HEK293 (cell line): ENCODE data around the gene PTX4.

Experiments
- CTCF ChIA-PET: fragments of 350-600 bp; formaldehyde crosslinking; extraction: SDS; loops from one replicate; lab custom pipeline; 2021; ENCODE audit warnings: antibody characterized with exemption; lab: Yijun Ruan, JAX
- POLR2A ChIA-PET: fragments of 300-600 bp; formaldehyde crosslinking; extraction: SDS; loops from one replicate; lab custom pipeline; 2020; ENCODE audit warnings: antibody characterized with exemption, inconsistent platforms; lab: Yijun Ruan, JAX
- H3K27ac ChIP-seq: fragments of 200-500 bp; sonication (Bioruptor generic); 2 replicates; pipeline ENCODE4 v1.5.1; 2014; ENCODE audit warnings: low read depth, low read length, control low read depth, inconsistent platforms; ENCODE audit errors: extremely low read depth
- H3K36me3 ChIP-seq, 2 experiments: fragments of 200-500 bp in 1 of 2; sonication (Bioruptor generic) in 1 of 2; 1 replicate in 1 of 2; 2 replicates in 1 of 2; pipeline ENCODE4 v1.5.1; 2014 to 2017; ENCODE audit warnings: inconsistent platforms in 2 of 2, low read length in 2 of 2; ENCODE audit not compliant: control insufficient read depth in 2 of 2, insufficient read depth in 1 of 2
- H3K4me1 ChIP-seq: fragments of 200-500 bp; sonication (Bioruptor generic); 2 replicates; pipeline ENCODE4 v1.5.1; 2014; ENCODE audit warnings: mild to moderate bottlenecking, low read length, inconsistent platforms; ENCODE audit not compliant: control insufficient read depth, insufficient read depth
- H3K4me3 ChIP-seq: 2 replicates; pipeline ENCODE4 v1.5.1; 2011; ENCODE audit warnings: low read depth, mild to moderate bottlenecking, control low read depth, low read length, moderate library complexity
- H3K9me3 ChIP-seq: fragments of 200-500 bp; sonication (Bioruptor generic); 2 replicates; pipeline ENCODE4 v1.5.1; 2014; ENCODE audit warnings: low read depth, low read length, inconsistent platforms; ENCODE audit not compliant: control insufficient read depth, insufficient read depth
- GLI2 ChIP-seq: fragments of 450-650 bp; formaldehyde crosslinking; IDR thresholded peaks from 2 replicates; pipeline ENCODE4; 2017; ENCODE audit warnings: missing biosample characterization, missing genetic modification characterization, low read depth, borderline replicate concordance
- KLF1 ChIP-seq: fragments of 450-650 bp; formaldehyde crosslinking; IDR thresholded peaks from 2 replicates; pipeline ENCODE4 v1.5.1; 2016; ENCODE audit warnings: missing biosample characterization, missing genetic modification characterization
- KLF9 ChIP-seq: fragments of 450-650 bp; formaldehyde crosslinking; IDR thresholded peaks from 2 replicates; pipeline ENCODE4 v1.5.1; 2016; ENCODE audit warnings: missing biosample characterization, missing genetic modification characterization, low read depth
- SETDB1 ChIP-seq: IDR thresholded peaks from one replicate; pipeline ENCODE4 v1.6.1; 2017; ENCODE audit warnings: mild to moderate bottlenecking, low read length, moderate library complexity, mixed read lengths; ENCODE audit not compliant: insufficient read length
- ZBTB1 ChIP-seq: fragments of 450-650 bp; formaldehyde crosslinking; IDR thresholded peaks from 2 replicates; pipeline ENCODE4 v1.5.1; 2016; ENCODE audit warnings: missing biosample characterization, missing genetic modification characterization
- ZNF16 ChIP-seq: fragments of 450-650 bp; formaldehyde crosslinking; IDR thresholded peaks from 2 replicates; pipeline ENCODE4 v1.5.1; 2016; ENCODE audit warnings: low read depth, missing biosample characterization, missing genetic modification characterization
- ZNF202 ChIP-seq: fragments of 450-650 bp; formaldehyde crosslinking; IDR thresholded peaks from 2 replicates; pipeline ENCODE4 v1.5.1; 2016; ENCODE audit warnings: missing biosample characterization, missing genetic modification characterization, borderline replicate concordance
- ZNF221 ChIP-seq: fragments of 450-650 bp; formaldehyde crosslinking; IDR thresholded peaks from 2 replicates; pipeline ENCODE4 v1.5.1; 2017; ENCODE audit warnings: missing biosample characterization, missing genetic modification characterization, borderline replicate concordance
- ZNF26 ChIP-seq: fragments of 450-650 bp; formaldehyde crosslinking; IDR thresholded peaks from 2 replicates; pipeline ENCODE4 v1.5.1; 2016; ENCODE audit warnings: missing biosample characterization, missing genetic modification characterization
- ZNF266 ChIP-seq: fragments of 450-650 bp; formaldehyde crosslinking; IDR thresholded peaks from 2 replicates; pipeline ENCODE4 v1.5.1; 2016; ENCODE audit warnings: missing biosample characterization, missing genetic modification characterization, low read depth
- ZNF311 ChIP-seq: fragments of 450-650 bp; formaldehyde crosslinking; IDR thresholded peaks from 2 replicates; pipeline ENCODE4 v1.5.1; 2017; ENCODE audit warnings: missing biosample characterization, missing genetic modification characterization, borderline replicate concordance
- ZNF362 ChIP-seq: fragments of 450-650 bp; formaldehyde crosslinking; IDR thresholded peaks from 2 replicates; pipeline ENCODE4 v1.5.1; 2016; ENCODE audit warnings: missing biosample characterization, missing genetic modification characterization
- ZNF488 ChIP-seq: fragments of 450-650 bp; formaldehyde crosslinking; IDR thresholded peaks from 2 replicates; pipeline ENCODE4 v1.5.1; 2016; ENCODE audit warnings: missing biosample characterization, missing genetic modification characterization
- ZNF521 ChIP-seq: fragments of 450-650 bp; formaldehyde crosslinking; IDR thresholded peaks from 2 replicates; pipeline ENCODE4 v1.5.1; 2017; ENCODE audit warnings: missing biosample characterization, mild to moderate bottlenecking, missing genetic modification characterization
- ZNF626 ChIP-seq: fragments of 450-650 bp; sonication (Bioruptor Pico); formaldehyde crosslinking; IDR thresholded peaks from 2 replicates; pipeline ENCODE4 v1.5.1; 2018; ENCODE audit warnings: missing biosample characterization, missing genetic modification characterization, inconsistent platforms
- ZNF654 ChIP-seq: fragments of 450-650 bp; formaldehyde crosslinking; IDR thresholded peaks from 2 replicates; pipeline ENCODE4 v1.5.1; 2016; ENCODE audit warnings: low read depth, missing biosample characterization, missing genetic modification characterization
- ZNF670 ChIP-seq: fragments of 450-650 bp; formaldehyde crosslinking; IDR thresholded peaks from 2 replicates; pipeline ENCODE4 v1.5.1; 2016; ENCODE audit warnings: missing biosample characterization, missing genetic modification characterization, low read depth
- ZNF785 ChIP-seq: fragments of 450-650 bp; formaldehyde crosslinking; IDR thresholded peaks from 2 replicates; pipeline ENCODE4 v1.5.1; 2016; ENCODE audit warnings: missing biosample characterization, missing genetic modification characterization
- TF ChIP-seq, protein P1 (sequence below): fragments of 450-650 bp; formaldehyde crosslinking; conservative IDR thresholded peaks from 2 replicates; pipeline ENCODE4 v1.5.1; 2016; ENCODE audit warnings: low read depth, missing biosample characterization, missing genetic modification characterization
- TF ChIP-seq, protein P2 (sequence below): fragments of 450-650 bp; formaldehyde crosslinking; IDR thresholded peaks from 2 replicates; pipeline ENCODE4 v1.5.1; 2016; ENCODE audit warnings: missing biosample characterization, missing genetic modification characterization
- TF ChIP-seq, protein P3 (sequence below): fragments of 450-650 bp; formaldehyde crosslinking; IDR thresholded peaks from 2 replicates; pipeline ENCODE4 v1.5.1; 2016; ENCODE audit warnings: missing biosample characterization, missing genetic modification characterization
- TF ChIP-seq, protein P4 (sequence below): fragments of 450-650 bp; formaldehyde crosslinking; IDR thresholded peaks from 2 replicates; pipeline ENCODE4 v1.5.1; 2016; ENCODE audit warnings: missing biosample characterization, missing genetic modification characterization, borderline replicate concordance

PTX4 gene

GRCh38 chr16:1512774-1513173 is 24.0 kb upstream of the PTX4 start (continued):
- TF ChIP-seq, protein P1, sequence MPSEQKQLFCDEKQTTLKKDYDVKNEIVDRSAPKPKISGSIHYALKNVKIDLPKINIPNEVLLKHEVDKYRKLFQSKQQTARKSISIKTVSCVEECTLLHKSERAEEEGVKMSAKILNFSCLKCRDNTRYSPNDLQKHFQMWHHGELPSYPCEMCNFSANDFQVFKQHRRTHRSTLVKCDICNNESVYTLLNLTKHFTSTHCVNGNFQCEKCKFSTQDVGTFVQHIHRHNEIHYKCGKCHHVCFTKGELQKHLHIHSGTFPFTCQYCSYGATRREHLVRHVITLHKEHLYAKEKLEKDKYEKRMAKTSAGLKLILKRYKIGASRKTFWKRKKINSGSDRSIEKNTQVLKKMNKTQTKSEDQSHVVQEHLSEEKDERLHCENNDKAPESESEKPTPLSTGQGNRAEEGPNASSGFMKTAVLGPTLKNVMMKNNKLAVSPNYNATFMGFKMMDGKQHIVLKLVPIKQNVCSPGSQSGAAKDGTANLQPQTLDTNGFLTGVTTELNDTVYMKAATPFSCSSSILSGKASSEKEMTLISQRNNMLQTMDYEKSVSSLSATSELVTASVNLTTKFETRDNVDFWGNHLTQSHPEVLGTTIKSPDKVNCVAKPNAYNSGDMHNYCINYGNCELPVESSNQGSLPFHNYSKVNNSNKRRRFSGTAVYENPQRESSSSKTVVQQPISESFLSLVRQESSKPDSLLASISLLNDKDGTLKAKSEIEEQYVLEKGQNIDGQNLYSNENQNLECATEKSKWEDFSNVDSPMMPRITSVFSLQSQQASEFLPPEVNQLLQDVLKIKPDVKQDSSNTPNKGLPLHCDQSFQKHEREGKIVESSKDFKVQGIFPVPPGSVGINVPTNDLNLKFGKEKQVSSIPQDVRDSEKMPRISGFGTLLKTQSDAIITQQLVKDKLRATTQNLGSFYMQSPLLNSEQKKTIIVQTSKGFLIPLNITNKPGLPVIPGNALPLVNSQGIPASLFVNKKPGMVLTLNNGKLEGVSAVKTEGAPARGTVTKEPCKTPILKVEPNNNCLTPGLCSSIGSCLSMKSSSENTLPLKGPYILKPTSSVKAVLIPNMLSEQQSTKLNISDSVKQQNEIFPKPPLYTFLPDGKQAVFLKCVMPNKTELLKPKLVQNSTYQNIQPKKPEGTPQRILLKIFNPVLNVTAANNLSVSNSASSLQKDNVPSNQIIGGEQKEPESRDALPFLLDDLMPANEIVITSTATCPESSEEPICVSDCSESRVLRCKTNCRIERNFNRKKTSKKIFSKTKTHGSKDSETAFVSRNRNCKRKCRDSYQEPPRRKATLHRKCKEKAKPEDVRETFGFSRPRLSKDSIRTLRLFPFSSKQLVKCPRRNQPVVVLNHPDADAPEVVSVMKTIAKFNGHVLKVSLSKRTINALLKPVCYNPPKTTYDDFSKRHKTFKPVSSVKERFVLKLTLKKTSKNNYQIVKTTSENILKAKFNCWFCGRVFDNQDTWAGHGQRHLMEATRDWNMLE: no peak
- TF ChIP-seq, protein P2, sequence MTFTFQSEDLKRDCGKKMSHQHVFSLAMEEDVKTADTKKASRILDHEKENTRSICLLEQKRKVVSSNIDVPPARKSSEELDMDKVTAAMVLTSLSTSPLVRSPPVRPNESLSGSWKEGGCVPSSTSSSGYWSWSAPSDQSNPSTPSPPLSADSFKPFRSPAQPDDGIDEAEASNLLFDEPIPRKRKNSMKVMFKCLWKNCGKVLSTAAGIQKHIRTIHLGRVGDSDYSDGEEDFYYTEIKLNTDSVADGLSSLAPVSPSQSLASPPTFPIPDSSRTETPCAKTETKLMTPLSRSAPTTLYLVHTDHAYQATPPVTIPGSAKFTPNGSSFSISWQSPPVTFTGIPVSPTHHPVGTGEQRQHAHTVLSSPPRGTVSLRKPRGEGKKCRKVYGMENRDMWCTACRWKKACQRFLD: no peak
- TF ChIP-seq ZNF362 (tag by site-specific recombination) (no peak), KLF9 (tag by site-specific recombination) (no peak), ZNF266 (tag by site-specific recombination) (no peak)

GRCh38 chr16:1511662-1512569 is 23.2 kb upstream of the PTX4 start:
- H3K4me1 ChIP-seq: no peaks in the 10 kb centered on the region
- CTCF ChIA-PET: interaction anchor here (0.6 kb wide), 1 partner anchor 38 kb away, joined by 6 read pairs; no protein-coding TSS in a partner anchor
- POLR2A ChIA-PET: interaction anchor here (0.5 to 1.4 kb wide), 5 partner anchors 10 to 98 kb away, joined by 3 to 7 read pairs (median 3); no protein-coding TSS in a partner anchor
- peaks cover 0 to 38% of the 10 kb centered on the region in 2 experiments; a peak in 2 of 3 replicates for H3K36me3 ChIP-seq
- H3K4me3 ChIP-seq: no peak overlapping the region
- H3K27ac ChIP-seq: no peak overlapping the region
- H3K9me3 ChIP-seq: no peaks in the 10 kb centered on the region
- TF ChIP-seq KLF1 (no peak), ZNF521 (no peak), GLI2 (tag by site-specific recombination) (no peak), ZNF670 (tag by site-specific recombination) (no peak), ZNF16 (no peak), ZNF626 (tag by site-specific recombination) (no peak), ZNF488 (tag by site-specific recombination) (no peak), ZNF785 (tag by site-specific recombination) (no peak), ZBTB1 (no peak), ZNF311 (no peak), ZNF221 (no peak), ZNF654 (tag by site-specific recombination) (no peak), SETDB1 (no peak), ZNF26 (tag by site-specific recombination) (no peak), ZNF202 (no peak)
- TF ChIP-seq, protein P3, sequence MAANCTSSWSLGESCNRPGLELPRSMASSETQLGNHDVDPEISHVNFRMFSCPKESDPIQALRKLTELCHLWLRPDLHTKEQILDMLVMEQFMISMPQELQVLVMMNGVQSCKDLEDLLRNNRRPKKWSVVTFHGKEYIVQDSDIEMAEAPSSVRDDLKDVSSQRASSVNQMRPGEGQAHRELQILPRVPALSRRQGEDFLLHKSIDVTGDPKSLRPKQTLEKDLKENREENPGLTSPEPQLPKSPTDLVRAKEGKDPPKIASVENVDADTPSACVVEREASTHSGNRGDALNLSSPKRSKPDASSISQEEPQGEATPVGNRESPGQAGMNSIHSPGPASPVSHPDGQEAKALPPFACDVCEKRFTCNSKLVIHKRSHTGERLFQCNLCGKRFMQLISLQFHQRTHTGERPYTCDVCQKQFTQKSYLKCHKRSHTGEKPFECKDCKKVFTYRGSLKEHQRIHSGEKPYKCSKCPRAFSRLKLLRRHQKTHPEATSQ: no peak
- TF ChIP-seq, protein P4, sequence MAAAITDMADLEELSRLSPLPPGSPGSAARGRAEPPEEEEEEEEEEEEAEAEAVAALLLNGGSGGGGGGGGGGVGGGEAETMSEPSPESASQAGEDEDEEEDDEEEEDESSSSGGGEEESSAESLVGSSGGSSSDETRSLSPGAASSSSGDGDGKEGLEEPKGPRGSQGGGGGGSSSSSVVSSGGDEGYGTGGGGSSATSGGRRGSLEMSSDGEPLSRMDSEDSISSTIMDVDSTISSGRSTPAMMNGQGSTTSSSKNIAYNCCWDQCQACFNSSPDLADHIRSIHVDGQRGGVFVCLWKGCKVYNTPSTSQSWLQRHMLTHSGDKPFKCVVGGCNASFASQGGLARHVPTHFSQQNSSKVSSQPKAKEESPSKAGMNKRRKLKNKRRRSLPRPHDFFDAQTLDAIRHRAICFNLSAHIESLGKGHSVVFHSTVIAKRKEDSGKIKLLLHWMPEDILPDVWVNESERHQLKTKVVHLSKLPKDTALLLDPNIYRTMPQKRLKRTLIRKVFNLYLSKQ (tag by site-specific recombination): no peak
